Ovary (tissue), 9 donors: ENCODE data around the gene RGS7. TPM values are rescaled to one million over a fixed set of nuclear protein-coding genes. Genes with fewer than 3 reads are reported as not detected.

Experiments used
- DNase-seq, 5 donors: peaks; one replicate each; pipeline ENCODE4 v3.0.0-alpha.2; 2019 to 2020
- H3K27ac ChIP-seq, 2 donors: fragments of 200-600 bp; one replicate each; pipeline versions ENCODE4 v1.5.1 to v1.8.0; 2019 to 2022
- H3K27me3 ChIP-seq: fragments of 200-600 bp; one replicate; pipeline ENCODE4 v1.8.0; 2022
- H3K36me3 ChIP-seq: fragments of 200-600 bp; sonication (generic); one replicate; pipeline ENCODE4 v1.5.1; 2019
- H3K4me1 ChIP-seq: one replicate; pipeline ENCODE4 v1.8.1; 2013; ENCODE audit warnings: mild to moderate bottlenecking, moderate library complexity; ENCODE audit not compliant: insufficient read depth
- H3K4me3 ChIP-seq: fragments of 200-600 bp; sonication (generic); one replicate; pipeline ENCODE4 v1.5.1; 2017
- H3K9me3 ChIP-seq, 2 donors: fragments of 200-600 bp in 1 of 2; sonication (generic) in 1 of 2; one replicate each; pipeline versions ENCODE4 v1.5.1 to v1.8.1; 2013 to 2019; ENCODE audit warnings: mild to moderate bottlenecking in 1 of 2, moderate library complexity in 1 of 2
- EP300 ChIP-seq: sonication (generic); formaldehyde crosslinking; IDR thresholded peaks from one replicate; pipeline ENCODE4 v1.6.1; 2017; ENCODE audit warnings: antibody characterized with exemption
- POLR2A ChIP-seq: fragments of 450-650 bp; IDR thresholded peaks from one replicate; pipeline ENCODE4 v1.6.1; 2017; ENCODE audit warnings: antibody characterized with exemption, mild to moderate bottlenecking, moderate library complexity
- WGBS, 3 donors: extraction: QIAGEN DNeasy Blood & Tissue Kit in 1 of 3; methylation state at CpG; one replicate each; pipeline versions ENCODE4 v1.1.5 to v1.1.7; 2013 to 2017; 5-methylcytosine and 5-hydroxymethylcytosine counted together
- intact Hi-C, 4 donors: fragments of 100-400 bp; cut with DNase I; formaldehyde crosslinking; loops; one replicate each; pipeline versions ENCODE4 v1.11.0 to v1.15.1; 2022 to 2023
- polyA plus RNA-seq, 2 donors: library from polyadenylated mRNA; stranded (reverse); fragments of 200-250 nt in 1 of 2; fragments of 350-450 nt in 1 of 2; fragmentation: Illumina TruSeq in 1 of 2; extraction: RNeasy Lipid Tissue Mini Kit (QIAGEN cat#74804) in 1 of 2; gene quantifications; one replicate each; pipeline ENCODE4 v1.2.3, GENCODE V29; 2013 to 2014
- total RNA-seq, 7 donors: library from RNA; depleted of rRNA in 2 of 7; stranded (reverse); fragments of >200 nt in 2 of 7; fragmentation: NEBNext Ultra II Directional in 3 of 7; extraction: Animal tissue kit (Norgen Biotek cat#: 25700) in 3 of 7; gene quantifications; one replicate each; pipeline versions ENCODE4 v1.1.0 to v1.2.4, GENCODE V29; 2016 to 2023
- TF ChIP-seq, protein P1 (sequence below), 3 donors: fragments of 450-650 bp in 2 of 3; fragments of 200-600 bp in 1 of 3; IDR thresholded peaks; one replicate each; pipeline versions ENCODE4 v1.5.1 to v1.8.0; 2016 to 2022; ENCODE audit warnings: antibody characterized with exemption in 3 of 3, mild to moderate bottlenecking in 1 of 3
- donor health status: DM: no; HTN: no; CAD: no; lungs with moderate emphysema.
- donor health status: DM: no; HTN: no; CAD: no.
- donor health status: Bipolar disorder and iron deficiency.
- donor health status: DM: yes; HTN: yes; CAD: no.
- donor health status: DM: no; HTN: no; CAD: no.
- donor health status: DM: yes; HTN: yes; CAD: no.

Gene RGS7
- total and polyA plus RNA-seq, 9 donors = 0.10 to 1.00 (median 0.37) TPM; not detected in 1

DNA sequence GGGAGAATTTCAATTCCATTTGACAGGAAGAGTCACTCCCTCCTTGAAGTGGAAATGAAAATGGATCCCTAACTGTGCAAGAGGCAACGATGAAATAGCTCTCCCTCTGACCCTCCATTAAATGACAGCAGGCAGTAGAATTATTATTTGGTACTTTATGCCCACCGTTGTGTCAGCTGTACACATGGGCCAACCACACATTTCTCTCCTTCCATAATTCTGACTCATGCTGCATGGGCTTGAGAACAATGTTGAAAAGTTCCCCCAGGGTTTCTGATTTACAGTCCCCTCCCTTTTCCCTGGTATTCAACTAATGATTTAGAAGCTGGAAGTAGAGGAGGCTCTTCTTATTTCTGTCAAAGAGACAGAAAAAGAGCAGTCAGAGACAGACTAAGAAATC lies 103.5 kb downstream of the RGS7 start:
- Histone ChIP-seq H3K27me3 (no peaks in the 10 kb centered on the region), H3K9me3 (no peaks in the 10 kb centered on the region), H3K36me3 (no peaks in the 10 kb centered on the region), H3K4me3 (no peak overlapping the region), H3K27ac (no peak overlapping the region), H3K4me1 (no peaks in the 10 kb centered on the region)
- DNase-seq = no peak
- TF ChIP-seq EP300 (no peak), POLR2A (no peak)
- TF ChIP-seq, protein P1, sequence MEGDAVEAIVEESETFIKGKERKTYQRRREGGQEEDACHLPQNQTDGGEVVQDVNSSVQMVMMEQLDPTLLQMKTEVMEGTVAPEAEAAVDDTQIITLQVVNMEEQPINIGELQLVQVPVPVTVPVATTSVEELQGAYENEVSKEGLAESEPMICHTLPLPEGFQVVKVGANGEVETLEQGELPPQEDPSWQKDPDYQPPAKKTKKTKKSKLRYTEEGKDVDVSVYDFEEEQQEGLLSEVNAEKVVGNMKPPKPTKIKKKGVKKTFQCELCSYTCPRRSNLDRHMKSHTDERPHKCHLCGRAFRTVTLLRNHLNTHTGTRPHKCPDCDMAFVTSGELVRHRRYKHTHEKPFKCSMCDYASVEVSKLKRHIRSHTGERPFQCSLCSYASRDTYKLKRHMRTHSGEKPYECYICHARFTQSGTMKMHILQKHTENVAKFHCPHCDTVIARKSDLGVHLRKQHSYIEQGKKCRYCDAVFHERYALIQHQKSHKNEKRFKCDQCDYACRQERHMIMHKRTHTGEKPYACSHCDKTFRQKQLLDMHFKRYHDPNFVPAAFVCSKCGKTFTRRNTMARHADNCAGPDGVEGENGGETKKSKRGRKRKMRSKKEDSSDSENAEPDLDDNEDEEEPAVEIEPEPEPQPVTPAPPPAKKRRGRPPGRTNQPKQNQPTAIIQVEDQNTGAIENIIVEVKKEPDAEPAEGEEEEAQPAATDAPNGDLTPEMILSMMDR (IDR thresholded peaks at IDR 0.05) = no peak
- WGBS, 3 donors = 18 to 34% (median 22%) methylated on average over 2 of the region's 2 CpGs
- intact Hi-C loops = no loop called here

DNA sequence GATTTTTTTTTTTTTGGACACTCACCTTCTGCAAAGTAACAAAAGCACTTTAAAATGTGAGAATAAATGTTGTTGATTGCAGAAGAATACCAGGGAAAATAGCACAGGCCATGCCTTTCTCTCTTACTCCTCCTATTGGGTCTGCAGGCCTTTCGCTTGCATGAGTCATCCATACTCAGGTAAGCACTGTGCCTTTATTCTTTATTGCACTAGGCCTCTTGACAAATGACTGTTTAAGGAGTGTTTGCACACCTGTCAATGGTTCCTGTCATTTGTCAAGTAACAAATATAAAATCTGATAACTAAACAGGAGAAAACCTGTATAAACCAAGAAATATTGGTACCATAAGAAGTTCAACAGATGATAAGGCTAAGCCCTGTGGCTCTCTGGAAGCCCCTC lies 106.5 kb downstream of the RGS7 start:
- H3K36me3 ChIP-seq = no peaks in the 10 kb centered on the region
- DNase-seq = no peak
- WGBS, 3 donors = 87 to 98% (median 92%) methylated on average over 1 of the region's 1 CpG
- intact Hi-C loops = no loop called here
- H3K27me3 ChIP-seq = no peaks in the 10 kb centered on the region
- no peak overlapping the region for H3K27ac ChIP-seq
- no peaks in the 10 kb centered on the region for H3K4me1 ChIP-seq
- TF ChIP-seq, protein P1 (IDR thresholded peaks at IDR 0.05) = no peak
- TF ChIP-seq EP300 = no peak
- TF ChIP-seq POLR2A = no peak
- no peak overlapping the region for H3K4me3 ChIP-seq
- no peaks in the 10 kb centered on the region for H3K9me3 ChIP-seq

DNA sequence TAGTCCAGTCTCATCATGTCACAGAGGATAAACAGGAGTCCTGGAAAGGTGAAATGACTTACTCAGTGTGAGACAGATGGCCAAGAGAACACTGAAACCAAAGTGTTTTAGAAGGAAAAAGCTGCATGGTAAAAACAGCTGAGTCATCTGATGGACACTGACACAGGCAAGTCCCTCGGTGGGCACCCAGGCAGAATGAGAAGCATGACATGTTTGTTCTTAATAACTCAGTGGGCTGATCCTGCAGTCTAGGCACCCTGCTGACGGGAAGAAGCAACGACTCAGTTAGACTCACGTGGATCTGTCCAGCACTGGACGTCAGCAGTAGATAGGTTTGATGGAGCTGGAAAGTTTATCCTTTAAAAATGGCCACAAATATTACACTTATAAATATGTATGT lies 116.9 kb downstream of the RGS7 start:
- no peak overlapping the region for H3K27ac ChIP-seq
- H3K9me3 ChIP-seq = no peaks in the 10 kb centered on the region
- TF ChIP-seq, protein P1 (IDR thresholded peaks at IDR 0.05) = no peak
- TF ChIP-seq POLR2A (no peak), EP300 (no peak)
- H3K4me1 ChIP-seq = no peaks in the 10 kb centered on the region
- H3K27me3 ChIP-seq = no peaks in the 10 kb centered on the region
- no peaks in the 10 kb centered on the region for H3K36me3 ChIP-seq
- intact Hi-C loops = no loop called here
- no peak overlapping the region for H3K4me3 ChIP-seq
- 43 to 55% (median 44%) methylated on average over 5 of the region's 5 CpGs for WGBS, 3 donors
- DNase-seq = no peak

DNA sequence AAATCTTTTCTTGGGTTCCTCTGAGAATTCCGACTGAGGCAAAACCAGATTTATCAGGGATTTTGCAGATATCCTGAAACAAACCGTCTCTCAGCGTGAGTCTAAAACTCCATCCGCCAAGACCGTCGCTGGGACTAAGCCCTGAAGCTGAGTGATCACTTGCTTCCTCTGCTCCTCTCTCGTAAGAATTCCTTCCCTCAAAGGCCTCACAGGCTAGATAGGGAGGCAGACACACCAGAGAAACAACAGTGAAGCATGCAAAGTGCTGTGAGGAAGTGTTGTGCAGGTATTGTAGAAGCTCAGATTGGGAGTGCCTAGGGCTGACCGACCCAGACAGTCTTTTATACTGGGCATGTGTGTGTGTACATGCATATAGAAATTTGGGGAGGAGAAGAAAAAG lies 119.1 kb downstream of the RGS7 start:
- Histone ChIP-seq H3K4me3 (no peak overlapping the region), H3K27me3 (no peaks in the 10 kb centered on the region), H3K4me1 (no peaks in the 10 kb centered on the region), H3K27ac (no peak overlapping the region), H3K36me3 (no peaks in the 10 kb centered on the region), H3K9me3 (no peaks in the 10 kb centered on the region)
- TF ChIP-seq, protein P1 (IDR thresholded peaks at IDR 0.05) = no peak
- TF ChIP-seq POLR2A (no peak), EP300 (no peak)
- intact Hi-C loops = no loop called here
- no peak for DNase-seq
- WGBS, 3 donors = 76 to 81% (median 79%) methylated on average over 8 of the region's 8 CpGs
